BLaER1 (cell line): ENCODE results near the gene BCL7A.
A peak's percentile ranks its signal among the peaks of the same experiment; 100 is the strongest.
"Not testable (repeated sequence)": the region's sequence is repeated elsewhere in the genome, so short reads cannot be mapped to it uniquely, and the experiment has no call there.

Source experiments
- H3K27ac ChIP-seq: shearing (Covaris generic); formaldehyde crosslinking; 2 replicates; pipeline ENCODE4 v1.8.1; 2022
- H3K27me3 ChIP-seq: shearing (Covaris generic); formaldehyde crosslinking; 2 replicates; pipeline ENCODE4 v1.8.1; 2022
- H3K36me3 ChIP-seq: shearing (Covaris generic); formaldehyde crosslinking; 2 replicates; pipeline ENCODE4 v1.8.1; 2022
- H3K4me1 ChIP-seq: shearing (Covaris generic); formaldehyde crosslinking; 2 replicates; pipeline ENCODE4 v1.8.1; 2022
- H3K4me2 ChIP-seq: shearing (Covaris generic); formaldehyde crosslinking; 2 replicates; pipeline ENCODE4 v1.8.1; 2022
- H3K4me3 ChIP-seq: shearing (Covaris generic); formaldehyde crosslinking; 2 replicates; pipeline ENCODE4 v1.8.1; 2022
- H3K9ac ChIP-seq: shearing (Covaris generic); formaldehyde crosslinking; 2 replicates; pipeline ENCODE4 v1.8.1; 2022
- H3K9me3 ChIP-seq: shearing (Covaris generic); formaldehyde crosslinking; 2 replicates; pipeline ENCODE4 v1.8.1; 2022
- H4K20me1 ChIP-seq: shearing (Covaris generic); formaldehyde crosslinking; 2 replicates; pipeline ENCODE4 v1.8.1; 2022
- Cebpa-rat ChIP-seq: shearing (Covaris generic); IDR thresholded peaks from 2 replicates; pipeline ENCODE4 v1.8.1; 2022

BCL7A gene

GRCh38 chr12:122097584-122097926, 75.9 kb downstream of the BCL7A start:
- Histone ChIP-seq H3K9me3 (no peaks in the 10 kb centered on the region), H3K36me3 (peaks cover 7% of the 10 kb centered on the region; the same call in 1 of the 2 replicates), H3K9ac (peak overlapping the region; percentile 78), H3K4me2 (peak overlapping the region; percentile 89), H3K27me3 (no peaks in the 10 kb centered on the region), H3K4me1 (peaks cover 99% of the 10 kb centered on the region), H3K4me3 (peak overlapping the region; percentile 51; the same call in 1 of the 2 replicates), H4K20me1 (peaks cover 100% of the 10 kb centered on the region), H3K27ac (peak overlapping the region; percentile 92)
- no peak for TF ChIP-seq Cebpa-rat

- peak overlapping the region; percentile 78 for H3K9ac ChIP-seq
- peak overlapping the region; percentile 92 for H3K27ac ChIP-seq
- H3K4me2 ChIP-seq, result peak overlapping the region; percentile 89
- H3K4me3 ChIP-seq, result peak overlapping the region; percentile 51
- no peaks in the 10 kb centered on the region for H3K27me3 ChIP-seq
- H3K4me1 ChIP-seq, result peaks cover 98% of the 10 kb centered on the region
- peaks cover 9% of the 10 kb centered on the region; the same call in 1 of the 2 replicates for H3K36me3 ChIP-seq
- peaks cover 100% of the 10 kb centered on the region for H4K20me1 ChIP-seq
- no peak for TF ChIP-seq Cebpa-rat
- H3K9me3 ChIP-seq, result no peaks in the 10 kb centered on the region
Observed at GRCh38 chr12:122097927-122098756, 76.5 kb downstream of the BCL7A start.

- H3K4me3 ChIP-seq, result peak overlapping the region; percentile 51
Observed at GRCh38 chr12:122099280-122099749, 77.6 kb downstream of the BCL7A start.

GRCh38 chr12:122099856-122100255, 78.2 kb downstream of the BCL7A start:
- peaks cover 9% of the 10 kb centered on the region; the same call in 1 of the 2 replicates for H3K36me3 ChIP-seq
- peaks cover 98% of the 10 kb centered on the region for H3K4me1 ChIP-seq
- TF ChIP-seq Cebpa-rat, result no peak
- H3K27ac ChIP-seq, result peak overlapping the region; percentile 92
- H3K9ac ChIP-seq, result peak overlapping the region; percentile 71
- peaks cover 100% of the 10 kb centered on the region for H4K20me1 ChIP-seq
- peak overlapping the region; percentile 51 for H3K4me3 ChIP-seq
- peak overlapping the region; percentile 89 for H3K4me2 ChIP-seq
- no peaks in the 10 kb centered on the region for H3K9me3 ChIP-seq
- no peaks in the 10 kb centered on the region for H3K27me3 ChIP-seq

More at GRCh38 chr12:122099280-122099749, 77.6 kb downstream of the BCL7A start:
- TF ChIP-seq Cebpa-rat, result peak; percentile 63; the same call in 1 of the 2 replicates
- Histone ChIP-seq H3K9me3 (no peaks in the 10 kb centered on the region), H3K27ac (peak overlapping the region; percentile 92), H4K20me1 (peaks cover 100% of the 10 kb centered on the region), H3K36me3 (peaks cover 9% of the 10 kb centered on the region; the same call in 1 of the 2 replicates), H3K27me3 (no peaks in the 10 kb centered on the region), H3K9ac (peak overlapping the region; percentile 78), H3K4me2 (peak overlapping the region; percentile 89), H3K4me1 (peaks cover 98% of the 10 kb centered on the region)

- H3K4me1 ChIP-seq, result peaks cover 99% of the 10 kb centered on the region
- H3K4me3 ChIP-seq, result no peak overlapping the region
- no peak for TF ChIP-seq Cebpa-rat
- peak overlapping the region; percentile 92 for H3K27ac ChIP-seq
- H3K4me2 ChIP-seq, result peak overlapping the region; percentile 89
- H4K20me1 ChIP-seq, result peaks cover 100% of the 10 kb centered on the region
- H3K36me3 ChIP-seq, result peaks cover 9% of the 10 kb centered on the region; the same call in 1 of the 2 replicates
- H3K9ac ChIP-seq, result no peak overlapping the region; the same call in 1 of the 2 replicates
- no peaks in the 10 kb centered on the region for H3K9me3 ChIP-seq
- no peaks in the 10 kb centered on the region for H3K27me3 ChIP-seq
Observed at GRCh38 chr12:122100568-122100967, 78.9 kb downstream of the BCL7A start.

- H3K27ac ChIP-seq, result peak overlapping the region; percentile 16; the same call in 1 of the 2 replicates
- H3K4me1 ChIP-seq, result peaks cover 99% of the 10 kb centered on the region
- peaks cover 100% of the 10 kb centered on the region for H4K20me1 ChIP-seq
Observed at GRCh38 chr12:122102331-122102730, 80.6 kb downstream of the BCL7A start.

GRCh38 chr12:122104844-122105243, 83.2 kb downstream of the BCL7A start:
- H3K9ac ChIP-seq, result peak overlapping the region; percentile 23; the same call in 1 of the 2 replicates
- H3K27ac ChIP-seq, result peak overlapping the region; percentile 60; the same call in 1 of the 2 replicates
- H3K27me3 ChIP-seq, result no peaks in the 10 kb centered on the region
- no peak for TF ChIP-seq Cebpa-rat
- H3K4me2 ChIP-seq, result peak overlapping the region; percentile 71
- H4K20me1 ChIP-seq, result peaks cover 100% of the 10 kb centered on the region
- no peaks in the 10 kb centered on the region for H3K9me3 ChIP-seq
- H3K4me1 ChIP-seq, result peaks cover 99% of the 10 kb centered on the region
- peaks cover 47% of the 10 kb centered on the region for H3K36me3 ChIP-seq
- H3K4me3 ChIP-seq, result peak overlapping the region; percentile 9; the same call in 1 of the 2 replicates

More at GRCh38 chr12:122102331-122102730, 80.6 kb downstream of the BCL7A start:
- Histone ChIP-seq H3K4me3 (no peak overlapping the region), H3K9ac (no peak overlapping the region), H3K9me3 (no peaks in the 10 kb centered on the region), H3K4me2 (peak overlapping the region; percentile 27), H3K27me3 (no peaks in the 10 kb centered on the region), H3K36me3 (peaks cover 24% of the 10 kb centered on the region)
- TF ChIP-seq Cebpa-rat, result no peak

- H3K4me2 ChIP-seq, result peak overlapping the region; percentile 71
- H4K20me1 ChIP-seq, result peaks cover 100% of the 10 kb centered on the region
- not testable (repeated sequence) for H3K9me3 ChIP-seq, H3K27me3 ChIP-seq
- peaks cover 98% of the 10 kb centered on the region for H3K4me1 ChIP-seq
- H3K9ac ChIP-seq, result peak overlapping the region; percentile 23; the same call in 1 of the 2 replicates
- peak overlapping the region; percentile 9; the same call in 1 of the 2 replicates for H3K4me3 ChIP-seq
- H3K36me3 ChIP-seq, result peaks cover 54% of the 10 kb centered on the region
- peak overlapping the region; percentile 60 for H3K27ac ChIP-seq
Observed at GRCh38 chr12:122105496-122105895, 83.8 kb downstream of the BCL7A start.

- no peak overlapping the region for H3K9ac ChIP-seq
- no peaks in the 10 kb centered on the region for H3K9me3 ChIP-seq
- peaks cover 54% of the 10 kb centered on the region for H3K36me3 ChIP-seq
- H3K27ac ChIP-seq, result 0 out of 2 replicates have a peak overlapping the region, but pooled peaks have one; percentile 44
- no peaks in the 10 kb centered on the region for H3K27me3 ChIP-seq
- H4K20me1 ChIP-seq, result peaks cover 100% of the 10 kb centered on the region
- no peak for TF ChIP-seq Cebpa-rat
- peaks cover 96% of the 10 kb centered on the region for H3K4me1 ChIP-seq
- H3K4me3 ChIP-seq, result no peak overlapping the region
- H3K4me2 ChIP-seq, result peak overlapping the region; percentile 71
Observed at GRCh38 chr12:122106843-122107242, 85.2 kb downstream of the BCL7A start.

GRCh38 chr12:122107261-122107660, 85.6 kb downstream of the BCL7A start:
- no peak overlapping the region for H3K9ac ChIP-seq
- no peak overlapping the region for H3K4me3 ChIP-seq
- 0 out of 2 replicates have a peak overlapping the region, but pooled peaks have one; percentile 44 for H3K27ac ChIP-seq
- TF ChIP-seq Cebpa-rat, result no peak
- H3K36me3 ChIP-seq, result peaks cover 52% of the 10 kb centered on the region
- no peaks in the 10 kb centered on the region for H3K27me3 ChIP-seq
- peaks cover 100% of the 10 kb centered on the region for H4K20me1 ChIP-seq
- H3K4me2 ChIP-seq, result peak overlapping the region; percentile 71
- H3K9me3 ChIP-seq, result no peaks in the 10 kb centered on the region
- H3K4me1 ChIP-seq, result peaks cover 96% of the 10 kb centered on the region
